Adipose tissue (tissue), 3 donors: Measurements from ENCODE around the gene TPBGL. TPM values are rescaled to one million over a fixed set of nuclear protein-coding genes. Genes with fewer than 3 reads are reported as not detected.

Experiments used
- H3K27ac ChIP-seq: one replicate; pipeline ENCODE4 v1.5.1; 2013; ENCODE audit warnings: low read depth, low read length
- WGBS, 3 donors: extraction: QIAGEN DNeasy Blood & Tissue Kit; methylation state at CpG; one replicate each; pipeline ENCODE4 v1.1.7; 2013; 5-methylcytosine and 5-hydroxymethylcytosine counted together
- polyA plus RNA-seq, 3 donors: library from polyadenylated mRNA; stranded (reverse); fragments of 200-250 nt; gene quantifications; one replicate each; pipeline ENCODE4 v1.2.3, GENCODE V29; 2013
- donor health status: healthy with polysubstance abuse.
- donor health status: Bipolar disorder and iron deficiency.
- donor health status: healthy.

TPBGL gene
- polyA plus RNA-seq, 3 donors: 0.14 to 0.27 TPM; not detected in 1

DNA sequence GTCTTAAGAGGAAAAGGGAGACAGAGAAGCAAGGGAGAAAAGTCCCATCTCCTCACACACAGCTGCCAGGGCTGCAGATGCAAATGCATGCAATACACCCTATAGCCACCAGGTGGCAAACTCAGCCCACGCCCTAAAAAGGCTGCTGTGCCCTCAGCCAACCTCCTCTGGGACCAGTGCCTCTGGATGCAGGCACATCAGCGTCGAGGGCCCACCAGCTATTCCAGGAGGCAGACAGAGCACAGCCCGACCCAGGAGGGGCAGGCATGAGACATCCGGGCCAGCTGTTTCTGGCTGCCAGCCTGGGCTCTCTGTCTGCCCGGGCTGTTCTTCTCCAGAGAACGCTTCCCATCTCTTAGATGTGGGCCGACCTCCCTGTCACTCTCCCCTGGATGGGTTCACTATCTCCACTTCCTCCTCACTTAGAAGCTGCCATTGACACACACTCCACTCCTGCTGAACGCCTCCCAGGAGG lies 39.7 kb downstream of the TPBGL start:
- H3K27ac ChIP-seq: no peak overlapping the region
- 17 to 33% (median 20%) methylated on average over 9 of the region's 9 CpGs for WGBS, 3 donors

DNA sequence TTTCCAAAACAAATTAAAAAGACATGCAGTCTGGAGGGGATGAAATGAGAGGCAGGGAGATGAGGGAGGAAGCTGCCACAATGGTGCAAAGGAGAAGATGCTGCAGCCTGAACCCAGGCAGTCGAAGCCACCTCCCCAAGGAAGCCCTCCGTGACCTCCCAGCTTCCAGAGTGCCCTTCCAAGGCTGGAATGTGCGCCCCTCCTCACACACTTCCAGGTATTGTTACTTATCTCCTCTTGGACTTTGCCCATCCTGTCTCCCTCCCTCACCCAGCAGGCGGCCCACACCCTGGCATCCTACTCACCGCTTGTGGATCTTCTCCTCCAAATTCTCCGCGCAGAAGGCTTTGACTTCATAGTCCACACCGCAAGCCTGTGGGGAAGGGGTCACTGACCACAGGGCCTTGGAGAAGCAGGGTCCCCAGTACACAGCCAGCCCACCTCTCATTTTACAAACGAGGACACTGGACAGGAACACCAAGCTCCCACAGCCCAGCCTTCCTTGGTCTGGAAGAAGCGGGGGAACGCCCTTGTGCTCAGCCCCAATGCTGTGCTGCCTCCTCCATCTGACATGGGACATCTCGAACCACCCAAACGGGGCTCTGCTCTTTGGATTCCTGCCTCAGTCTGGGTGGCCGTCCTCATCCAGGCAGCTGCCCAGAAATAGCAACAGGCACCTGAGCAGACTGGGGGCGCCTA lies 40.3 kb downstream of the TPBGL start:
- WGBS, 3 donors: 75 to 78% (median 76%) methylated on average over 15 of the region's 15 CpGs
- no peak overlapping the region for H3K27ac ChIP-seq

DNA sequence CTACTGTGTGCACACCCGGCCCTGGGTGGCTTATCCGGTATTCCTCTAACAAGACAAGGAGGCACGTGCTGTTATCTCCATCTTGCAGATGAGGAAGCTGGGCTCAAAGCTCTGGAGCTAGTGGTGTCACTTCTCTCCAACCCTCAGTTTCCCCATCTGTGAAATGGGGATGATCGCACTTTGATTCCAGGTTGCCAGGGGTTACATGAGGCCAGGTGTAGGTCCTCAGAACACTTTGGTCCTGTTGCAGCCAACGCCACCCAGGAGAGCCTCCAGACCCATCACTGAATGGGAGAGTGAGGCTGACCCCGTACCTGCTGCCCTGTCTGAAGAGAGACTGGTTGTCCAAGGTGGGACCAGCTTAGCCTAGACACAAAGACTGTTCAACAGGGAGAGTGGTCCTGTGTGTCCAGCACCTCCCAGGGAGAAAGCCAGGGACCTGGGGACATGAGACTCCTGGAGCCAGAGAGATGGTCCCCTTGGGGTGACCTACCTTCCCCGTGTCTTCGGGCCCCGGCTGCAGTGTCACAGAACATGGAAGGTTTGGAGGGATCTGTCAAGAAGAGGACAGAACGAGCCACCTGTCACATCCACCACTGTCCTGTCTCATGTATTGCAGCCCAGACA lies 41.0 kb downstream of the TPBGL start:
- WGBS, 3 donors: 88 to 91% (median 89%) methylated on average over 10 of the region's 10 CpGs
- H3K27ac ChIP-seq: no peak overlapping the region

DNA sequence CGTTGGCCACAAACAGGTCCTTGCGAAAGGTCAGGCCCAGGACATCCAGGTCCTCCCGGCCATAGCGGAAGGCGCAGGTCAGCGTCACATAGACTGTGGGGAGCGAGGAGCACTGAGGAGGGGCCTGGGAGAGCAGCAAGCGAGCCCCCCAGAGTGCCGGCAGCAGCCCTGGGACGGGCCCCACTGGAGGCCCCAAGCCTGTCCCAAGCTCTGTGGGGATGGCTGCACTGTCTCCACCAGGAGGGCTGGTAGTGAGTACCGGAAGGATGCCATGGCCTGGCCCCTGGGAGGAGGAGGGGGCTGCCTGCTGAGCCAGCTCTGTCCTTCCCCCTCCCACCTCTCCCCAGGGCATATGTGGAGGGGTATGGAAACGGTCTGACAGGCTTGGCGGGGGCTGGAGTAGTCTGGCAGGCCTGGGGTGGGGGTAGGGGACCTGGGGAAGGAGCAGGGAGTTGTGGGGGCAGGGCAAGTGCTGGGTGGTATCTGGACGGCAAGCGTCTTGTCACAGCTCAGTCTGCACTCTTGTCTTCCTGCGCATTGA lies 42.9 kb downstream of the TPBGL start:
- 81 to 86% (median 82%) methylated on average over 15 to 16 of the region's 16 CpGs for WGBS, 3 donors
- H3K27ac ChIP-seq: no peak overlapping the region

DNA sequence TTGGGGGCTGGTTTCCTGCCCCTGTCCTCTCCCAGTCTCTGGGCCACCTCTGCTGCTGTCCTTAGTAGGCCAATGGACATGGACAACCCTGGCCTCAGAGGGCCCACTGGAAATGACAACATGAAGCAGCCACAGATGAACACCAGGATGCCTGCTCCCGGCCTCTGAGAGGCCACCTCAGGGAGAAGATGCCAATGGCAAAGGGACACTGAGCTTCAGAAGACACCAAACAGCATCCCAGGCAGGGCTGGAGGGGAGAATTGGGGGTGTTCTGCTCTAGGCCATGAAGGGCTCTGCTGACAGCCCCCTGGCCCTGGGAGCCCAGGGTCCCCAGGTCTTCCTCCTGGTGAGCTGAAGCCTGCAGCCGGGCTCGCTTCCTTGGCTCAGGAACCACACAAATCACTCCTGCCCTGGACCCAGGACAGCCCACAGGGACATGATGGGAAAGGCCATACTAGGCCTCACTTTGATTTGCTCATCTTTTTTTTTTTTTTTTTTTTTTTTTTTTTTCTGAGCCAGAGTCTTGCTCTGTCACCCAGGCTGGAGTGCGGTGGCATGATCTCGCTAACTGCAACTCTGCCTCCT lies 45.3 kb downstream of the TPBGL start:
- WGBS, 3 donors: 90 to 98% (median 91%) methylated on average over 5 of the region's 5 CpGs
- H3K27ac ChIP-seq: no peak overlapping the region

DNA sequence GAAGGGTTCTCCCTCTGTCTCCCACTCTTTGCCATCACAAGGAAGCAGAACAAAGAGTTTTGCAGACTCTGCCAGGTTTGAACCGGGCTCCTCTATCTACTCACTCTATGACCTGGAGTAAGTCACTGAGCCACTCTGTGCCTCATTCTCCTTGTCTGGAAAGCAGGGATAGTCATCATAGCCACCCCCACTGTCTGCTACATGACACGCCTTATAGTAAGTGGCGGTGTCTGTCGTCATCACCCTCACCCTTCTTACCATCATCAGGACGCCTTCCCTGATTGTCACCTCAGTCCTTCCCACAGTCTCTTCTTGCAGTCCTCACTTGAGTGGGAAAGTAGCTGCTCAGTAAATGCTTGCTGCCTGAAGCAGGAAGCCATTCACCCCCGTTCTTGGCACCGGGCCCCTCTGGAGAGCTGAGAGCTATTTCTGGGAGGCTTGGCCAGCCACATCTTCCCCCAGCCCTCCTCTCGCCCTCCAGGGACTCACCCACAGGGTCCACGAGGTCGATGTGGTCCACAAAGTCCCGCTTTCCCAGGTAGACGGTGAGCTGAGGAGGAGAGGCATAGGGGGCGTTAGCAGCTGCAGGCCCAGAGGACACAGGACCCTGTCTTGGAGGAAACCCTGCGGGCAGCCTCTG lies 46.4 kb downstream of the TPBGL start:
- H3K27ac ChIP-seq: no peak overlapping the region
- WGBS, 3 donors: 65 to 87% (median 69%) methylated on average over 14 of the region's 14 CpGs

DNA sequence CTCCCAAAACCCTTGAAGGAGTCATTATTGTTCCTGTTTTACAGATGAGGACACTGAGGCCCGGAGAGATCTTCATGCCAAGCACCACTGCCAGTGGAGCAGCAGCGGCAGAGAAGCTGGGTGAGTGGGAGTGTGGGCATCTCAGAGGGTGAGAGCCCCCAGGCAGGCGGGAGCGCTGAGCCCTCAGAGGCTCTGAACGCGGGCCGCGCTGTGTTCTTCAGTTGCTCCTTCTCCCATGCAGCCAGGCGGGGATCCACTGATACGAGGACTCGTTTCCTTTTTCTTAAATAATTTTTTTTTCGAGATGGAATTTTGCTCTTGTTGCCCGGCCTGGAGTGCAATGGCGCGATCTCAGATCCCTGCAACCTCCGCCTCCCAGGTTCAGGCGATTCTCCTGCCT lies 47.0 kb downstream of the TPBGL start:
- WGBS, 3 donors: 94 to 97% (median 94%) methylated on average over 17 of the region's 17 CpGs

DNA sequence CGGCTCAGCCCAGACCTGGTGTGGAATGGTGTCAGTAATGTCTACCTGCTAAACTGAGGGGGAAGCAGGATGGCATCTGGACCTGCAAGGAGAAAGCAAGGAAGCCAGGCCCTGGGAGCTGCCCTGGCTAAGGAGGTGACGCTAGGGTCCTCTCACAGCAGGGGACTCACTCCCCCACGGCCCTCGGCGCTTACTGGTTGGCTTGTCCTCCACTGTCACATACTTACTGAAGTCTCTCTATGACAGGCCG lies 48.9 kb downstream of the TPBGL start:
- H3K27ac ChIP-seq: no peak overlapping the region
- WGBS, 3 donors: 75 to 87% (median 79%) methylated on average over 6 of the region's 6 CpGs

More for the DNA sequence above, 47.0 kb downstream of the TPBGL start:
- H3K27ac ChIP-seq: no peak overlapping the region

DNA sequence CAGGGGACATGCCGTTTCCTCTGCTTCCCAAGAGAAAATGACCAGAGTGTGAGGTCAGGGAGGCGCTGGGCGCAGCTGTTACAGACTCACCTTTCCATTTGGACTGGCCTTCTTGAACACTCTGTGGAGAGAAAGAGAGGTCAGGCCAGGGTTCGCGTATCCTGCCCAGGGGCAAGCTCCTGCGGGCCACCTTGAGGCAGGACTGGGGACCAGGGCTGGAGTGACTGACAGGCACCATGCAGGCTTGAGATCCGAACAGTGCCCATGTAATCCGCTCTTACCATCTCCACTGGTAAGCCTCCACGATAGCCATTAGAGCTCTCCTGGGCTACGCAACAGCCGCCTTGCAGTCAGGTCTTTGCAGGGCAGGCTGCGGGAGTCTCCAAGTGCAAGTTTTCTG lies 49.3 kb downstream of the TPBGL start:
- H3K27ac ChIP-seq: no peak overlapping the region
- WGBS, 3 donors: 92 to 96% (median 94%) methylated on average over 12 of the region's 12 CpGs

DNA sequence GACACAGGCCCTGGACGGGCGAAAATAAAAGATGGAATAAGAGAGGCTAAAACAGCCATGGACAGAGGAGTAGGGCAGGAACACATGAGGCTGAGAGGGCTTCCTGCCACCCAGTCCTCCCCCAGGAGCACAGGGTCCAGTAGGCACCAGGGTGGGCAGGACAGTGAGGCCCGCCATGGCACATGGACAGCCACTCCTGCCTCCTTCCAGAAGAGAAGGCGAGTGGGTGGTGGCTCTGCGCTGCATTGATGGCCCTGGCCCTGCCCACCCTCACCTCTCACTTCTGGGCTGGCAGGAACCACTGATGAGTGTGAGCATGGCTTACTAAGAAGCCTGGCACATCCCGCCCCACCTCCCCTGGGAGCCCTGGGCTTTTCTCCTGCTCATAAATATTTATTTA lies 51.2 kb downstream of the TPBGL start:
- 87 to 100% (median 91%) methylated on average over 6 of the region's 6 CpGs for WGBS, 3 donors
- H3K27ac ChIP-seq: no peak overlapping the region

DNA sequence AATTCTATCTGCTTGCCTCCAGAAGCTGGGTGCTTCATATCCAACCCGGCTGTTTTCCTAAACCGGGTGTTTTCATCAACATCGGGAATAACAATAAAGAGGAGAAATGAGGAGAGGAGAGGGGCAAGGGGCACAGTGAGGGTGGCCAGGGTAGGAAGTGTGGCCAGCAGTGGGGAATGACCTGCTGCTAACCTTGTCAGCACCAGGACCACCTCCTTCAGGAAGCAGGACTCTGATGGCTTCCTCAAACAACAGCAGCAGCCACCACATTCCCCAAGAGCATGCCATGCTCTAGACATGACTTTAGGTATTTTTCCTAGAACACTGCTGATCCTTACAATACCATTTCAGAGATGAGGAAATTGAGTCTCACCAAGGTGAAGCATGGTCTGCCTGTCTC lies 52.4 kb downstream of the TPBGL start:
- 72 to 92% (median 77%) methylated on average over 3 of the region's 3 CpGs for WGBS, 3 donors
- H3K27ac ChIP-seq: no peak overlapping the region

Other genes starting within 250 kb of the TPBGL start
- gene OR2AT4, start 143.9 kb upstream of the TPBGL start, polyA plus RNA-seq: not detected
- 10 to 100 TPM; 15.2 to 23.4 (median 16.5) TPM for gene SLCO2B1, start 89.7 kb upstream of the TPBGL start, polyA plus RNA-seq
- 10 to 100 TPM; 28.2 to 36.6 (median 35.8) TPM for gene ARRB1, start 110.9 kb downstream of the TPBGL start, polyA plus RNA-seq
- 1,000 to 10,000 TPM; 1,862 to 3,388 (median 2,569) TPM for gene RPS3, start 158.7 kb downstream of the TPBGL start, polyA plus RNA-seq
- gene KLHL35, start 192.4 kb downstream of the TPBGL start, polyA plus RNA-seq: 1 to 10 TPM in 1 of 3 donors, under 1 TPM in 2; 0.56 to 2.3 (median 0.65) TPM